ENCODE measurements around the gene AUTS2. TPM values are rescaled to one million over a fixed set of nuclear protein-coding genes. Genes with fewer than 3 reads are reported as not detected.

Gene AUTS2
- total and polyA plus RNA-seq, 9 of the 15 experiments (the other 6 are each of a cell fraction or from before 2014, with no cell fraction given), result 0.58 TPM; not detected in 8

DNA sequence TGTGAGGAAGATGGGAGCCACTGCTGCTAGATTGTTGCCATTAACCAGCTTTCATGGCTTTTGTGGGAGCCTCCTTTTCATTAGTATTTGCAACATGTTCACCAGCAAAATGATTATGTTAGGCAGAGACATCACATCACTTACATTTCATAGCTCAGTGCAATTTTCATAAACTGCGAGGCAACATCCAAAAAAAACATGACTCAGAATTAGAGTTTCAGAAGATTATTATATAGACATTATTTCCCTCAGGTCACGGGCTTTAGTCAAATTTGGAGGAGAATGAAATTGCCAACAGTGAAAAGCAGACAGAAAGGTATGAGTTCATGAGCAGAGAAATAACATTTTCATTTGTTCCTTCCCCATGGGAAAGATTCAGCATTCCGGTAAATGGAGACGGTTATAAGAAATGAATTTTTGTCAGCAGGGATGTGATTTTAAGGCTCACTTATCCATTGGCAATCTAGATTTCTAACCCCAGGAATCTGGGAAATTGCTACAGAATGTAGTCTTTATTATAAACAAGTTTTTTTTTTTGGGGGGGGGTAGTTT lies 573.2 kb downstream of the AUTS2 start:
- ChIA-PET POLR2A (no interaction called here), CTCF (ENCODE audit: low intra/inter-chr PET ratio) (no interaction called here)
- Histone ChIP-seq H3K9me1 (ENCODE audit: control insufficient read depth, insufficient read depth, low read length) (no peaks in the 10 kb centered on the region), H2AFZ (ENCODE audit: low read depth, low read length) (no peak overlapping the region), H3K4me1 (replicated peaks in 1 of 2; ENCODE audit: control insufficient read depth in 2 of 2, insufficient read depth in 2 of 2, low read length in 2 of 2) (no peaks in the 10 kb centered on the region), H3K4me2 (ENCODE audit: insufficient read depth, low read length) (no peak overlapping the region), H3K9ac (ENCODE audit: insufficient read depth in 1 of 2, low read depth in 2 of 2, low read length in 2 of 2) (no peak overlapping the region), H3K27ac (ENCODE audit: extremely low read depth, low read depth, low read length) (no peak overlapping the region), H4K20me1 (replicated peaks; ENCODE audit: control insufficient read depth, insufficient read depth, low read length) (no peaks in the 10 kb centered on the region), H3K27me3 (ENCODE audit: control insufficient read depth in 2 of 2, insufficient read depth in 2 of 2, low read length in 2 of 2) (no peaks in the 10 kb centered on the region), H3K79me2 (ENCODE audit: control insufficient read depth, insufficient read depth, low read length) (no peaks in the 10 kb centered on the region), H3K4me3 (no peak overlapping the region), H3K9me3 (replicated peaks; ENCODE audit: control insufficient read depth, insufficient read depth, low read depth, low read length) (no peaks in the 10 kb centered on the region), H3K36me3 (ENCODE audit: control insufficient read depth, insufficient read depth, low read length) (no peaks in the 10 kb centered on the region)
- no TSS peak for BruUV-seq (replicated peaks)
- ATAC-seq, result no peak
- intact Hi-C loops (cut with micrococcal nuclease), result no loop called here
- in situ Hi-C loops (cut with MboI), result no loop called here
- under 1% methylated on average over 4 of the region's 4 CpGs for WGBS (ENCODE audit: insufficient coverage, low coverage, missing lambda C conversion rate)
- DNase-seq (ENCODE audit: extremely low read depth in 1 of 4, low spot score in 3 of 4), result no peak
- no peak for FAIRE-seq
- TF ChIP-seq DMBX1 (CRISPR knock-in tag; IDR thresholded peaks at IDR 0.05; ENCODE audit: borderline replicate concordance) (no peak), ZBTB34 (CRISPR knock-in tag; IDR thresholded peaks at IDR 0.05) (no peak), XRCC5 (IDR thresholded peaks at IDR 0.05; ENCODE audit: low read depth, low read length) (no peak), FUS (optimal IDR thresholded peaks at IDR 0.05; ENCODE audit: low read depth, low read length) (no peak), KLF10 (CRISPR knock-in tag; IDR thresholded peaks at IDR 0.05) (no peak), SNIP1 (IDR thresholded peaks at IDR 0.05; ENCODE audit: low read depth) (no peak), ZNF280A (IDR thresholded peaks at IDR 0.05; ENCODE audit: low read depth, partially characterized antibody) (no peak), ATF4 (CRISPR knock-in tag; IDR thresholded peaks at IDR 0.05) (no peak), CHD4 (IDR thresholded peaks at IDR 0.05; ENCODE audit: insufficient read depth, insufficient replicate concordance, low read depth, low read length, poor library complexity, severe bottlenecking) (no peak), NR1H2 (CRISPR knock-in tag; IDR thresholded peaks at IDR 0.05) (no peak), CLOCK (CRISPR knock-in tag; IDR thresholded peaks at IDR 0.05; ENCODE audit: borderline replicate concordance) (no peak), SMAD3 (CRISPR knock-in tag; conservative IDR thresholded peaks at IDR 0.05) (no peak), NBN (IDR thresholded peaks at IDR 0.05; ENCODE audit: low read depth) (no peak), CCAR2 (IDR thresholded peaks at IDR 0.05; ENCODE audit: low read depth, low read length) (no peak)
- TF ChIP-seq, protein P1, sequence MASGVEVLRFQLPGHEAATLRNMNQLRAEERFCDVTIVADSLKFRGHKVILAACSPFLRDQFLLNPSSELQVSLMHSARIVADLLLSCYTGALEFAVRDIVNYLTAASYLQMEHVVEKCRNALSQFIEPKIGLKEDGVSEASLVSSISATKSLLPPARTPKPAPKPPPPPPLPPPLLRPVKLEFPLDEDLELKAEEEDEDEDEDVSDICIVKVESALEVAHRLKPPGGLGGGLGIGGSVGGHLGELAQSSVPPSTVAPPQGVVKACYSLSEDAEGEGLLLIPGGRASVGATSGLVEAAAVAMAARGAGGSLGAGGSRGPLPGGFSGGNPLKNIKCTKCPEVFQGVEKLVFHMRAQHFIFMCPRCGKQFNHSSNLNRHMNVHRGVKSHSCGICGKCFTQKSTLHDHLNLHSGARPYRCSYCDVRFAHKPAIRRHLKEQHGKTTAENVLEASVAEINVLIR (CRISPR knock-in tag; IDR thresholded peaks at IDR 0.05), result no peak
